GM12878 (cell line): ENCODE measurements around the gene TELO2. TPM values are rescaled to one million over a fixed set of nuclear protein-coding genes. Genes with fewer than 3 reads are reported as not detected.

Experiments
- ATAC-seq: fragments of 200-7000 bp; cut with Tn5 transposase; 3 replicates; pipeline ENCODE4 v1.9.1; 2020; ENCODE audit warnings: mild to moderate bottlenecking, moderate library complexity
- BruUV-seq: library from RNA; stranded (reverse); fragments of 400-500 nt; replicated peaks from 2 replicates; lab custom pipeline; 2021; lab: Mats Ljungman, UMichigan
- CTCF ChIA-PET: fragments of 300-600 bp; sonication (Branson Sonifier 250); formaldehyde crosslinking; extraction: SDS; loops from one replicate; lab custom pipeline; 2021; ENCODE audit warnings: inconsistent platforms; lab: Yijun Ruan, JAX
- POLR2A ChIA-PET: fragments of 350-600 bp; formaldehyde crosslinking; extraction: SDS; loops from one replicate; lab custom pipeline; 2021; ENCODE audit warnings: inconsistent platforms; lab: Charles Lee
- RAD21 ChIA-PET: fragments of 300-600 bp; sonication (Branson Sonifier 250); formaldehyde crosslinking; loops from one replicate; lab custom pipeline; 2023; ENCODE audit warnings: antibody characterized with exemption; ENCODE audit not compliant: unreplicated experiment; lab: Charles Lee
- SMC1A ChIA-PET: fragments of 300-600 bp; sonication (Branson Sonifier 250); formaldehyde crosslinking; loops from one replicate; lab custom pipeline; 2023; ENCODE audit not compliant: unreplicated experiment, uncharacterized antibody; lab: Charles Lee
- DNase-seq: peaks from one replicate; pipeline ENCODE4 v3.0.0-alpha.2; 2011; ENCODE audit warnings: low read depth, low spot score
- FAIRE-seq: peaks from 3 replicates; lab custom pipeline; 2011; peaks lifted over from hg19 to GRCh38; lab: Jason Lieb, UNC
- H2AFZ ChIP-seq: 2 replicates; pipeline ENCODE4 v1.6.0; 2011; ENCODE audit warnings: low read depth, low read length, control low read depth; ENCODE audit not compliant: control insufficient read depth
- H3K27ac ChIP-seq: 2 replicates; pipeline ENCODE4 v1.5.1; 2011; ENCODE audit warnings: control low read depth; ENCODE audit not compliant: control insufficient read depth, insufficient read depth
- H3K27me3 ChIP-seq, 2 experiments: replicated peaks in 1 of 2; 2 replicates each; pipeline versions ENCODE4 v1.6.0 to v1.6.1; 2011; ENCODE audit warnings: low read length in 1 of 2; ENCODE audit not compliant: control insufficient read depth in 2 of 2, insufficient read depth in 2 of 2
- H3K36me3 ChIP-seq, 2 experiments: 2 replicates each; pipeline ENCODE4 v1.5.1; 2011; ENCODE audit warnings: low read length in 1 of 2; ENCODE audit not compliant: control insufficient read depth in 2 of 2, insufficient read depth in 2 of 2
- H3K4me1 ChIP-seq: 2 replicates; pipeline ENCODE4 v1.6.1; 2011; ENCODE audit warnings: mild to moderate bottlenecking, low read length, moderate library complexity, mixed read lengths; ENCODE audit not compliant: control insufficient read depth, insufficient read depth
- H3K4me2 ChIP-seq: 2 replicates; pipeline ENCODE4 v1.6.0; 2011; ENCODE audit warnings: control low read depth; ENCODE audit not compliant: control insufficient read depth, insufficient read depth
- H3K4me3 ChIP-seq: fragments of 200-600 bp; sonication (generic); 2 replicates; pipeline ENCODE4 v1.5.1; 2016
- H3K79me2 ChIP-seq: 2 replicates; pipeline ENCODE4 v1.6.0; 2011; ENCODE audit warnings: low read length; ENCODE audit not compliant: control insufficient read depth, insufficient read depth
- H3K9ac ChIP-seq: 2 replicates; pipeline ENCODE4 v1.8.0; 2011; ENCODE audit warnings: low read length, control low read depth, mixed read lengths; ENCODE audit not compliant: control insufficient read depth, insufficient read depth
- H3K9me3 ChIP-seq: replicated peaks from 3 replicates; pipeline ENCODE4 v1.5.1; 2011; ENCODE audit warnings: mild to moderate bottlenecking, low read length; ENCODE audit not compliant: control insufficient read depth, insufficient read depth
- H4K20me1 ChIP-seq: 2 replicates; pipeline ENCODE4 v1.6.0; 2011; ENCODE audit not compliant: control insufficient read depth, insufficient read depth
- CBFB ChIP-seq: IDR thresholded peaks from 2 replicates; pipeline ENCODE4 v1.6.1; 2016; ENCODE audit warnings: antibody characterized with exemption, low read depth
- DPF2 ChIP-seq: fragments of 450-650 bp; IDR thresholded peaks from 2 replicates; pipeline ENCODE4 v1.6.1; 2017; ENCODE audit warnings: mild to moderate bottlenecking
- ETV6 ChIP-seq, 2 experiments: fragments of 450-650 bp in 1 of 2; IDR thresholded peaks in 1 of 2; conservative IDR thresholded peaks in 1 of 2; 2 replicates each; pipeline ENCODE4 v1.6.1; 2014; ENCODE audit warnings: antibody characterized with exemption in 1 of 2, borderline replicate concordance in 1 of 2, low read depth in 1 of 2, mild to moderate bottlenecking in 1 of 2, moderate library complexity in 1 of 2
- MYB ChIP-seq: fragments of 150-350 bp; IDR thresholded peaks from 2 replicates; pipeline ENCODE4 v1.6.1; 2014; ENCODE audit warnings: mild to moderate bottlenecking, low read depth, low read length, borderline replicate concordance
- POLR2AphosphoS5 ChIP-seq: IDR thresholded peaks from 2 replicates; pipeline ENCODE4 v1.6.1; 2011; ENCODE audit warnings: mild to moderate bottlenecking, low read length, inconsistent platforms
- RELA ChIP-seq: fragments of 450-650 bp; IDR thresholded peaks from 2 replicates; pipeline ENCODE4 v1.8.0; 2014; ENCODE audit warnings: borderline replicate concordance; ENCODE audit not compliant: partially characterized antibody
- SIX5 ChIP-seq: IDR thresholded peaks from 2 replicates; pipeline ENCODE4 v1.6.1; 2011; ENCODE audit warnings: mild to moderate bottlenecking, low read depth, low read length, moderate library complexity; ENCODE audit not compliant: severe bottlenecking
- WGBS: methylation state at CpG from one replicate; pipeline ENCODE4 v1.1.6; 2016; ENCODE audit warnings: low lambda C conversion rate; ENCODE audit not compliant: insufficient replicate concordance, insufficient coverage; ENCODE audit errors: missing lambda C conversion rate; 5-methylcytosine and 5-hydroxymethylcytosine counted together
- in situ Hi-C: fragments of 300-500 bp; cut with MboI; formaldehyde crosslinking; loops from 9 replicates; pipeline ENCODE4 v1.14.3; 2018; ENCODE audit warnings: mixed read lengths
- intact Hi-C: fragments of 100-400 bp; cut with micrococcal nuclease; formaldehyde crosslinking; loops from one replicate; pipeline ENCODE4 v1.14.2; 2022; ENCODE audit not compliant: unreplicated experiment
- polyA plus RNA-seq, 11 experiments: library from polyadenylated mRNA; depleted of rRNA in 4 of 11; unstranded in 6 of 11; stranded (reverse) in 5 of 11; fragments of >200 nt; fragmentation: Nextera tagmentation in 4 of 11; fragmentation: Illumina TruSeq in 1 of 11; extraction: Ambion mirVana in 4 of 11; extraction: Trizol in 1 of 11; gene quantifications; 1 replicate in 1 of 11; 2 replicates in 10 of 11; pipeline versions ENCODE4 v1.2.1 to v1.2.3, GENCODE V29; 2011 to 2016; ENCODE audit warnings: inconsistent platforms in 2 of 11, missing spikeins in 2 of 11, low read depth in 1 of 11
- total RNA-seq, 4 experiments: library from RNA; depleted of rRNA in 3 of 4; stranded (reverse); fragments of >200 nt in 3 of 4; fragmentation: Illumina TruSeq in 1 of 4; extraction: Trizol in 1 of 4; gene quantifications; 2 replicates each; pipeline versions ENCODE4 v1.2.1 to v1.2.3, GENCODE V29; 2013 to 2021

The TELO2 gene
- total and polyA plus RNA-seq, 10 of the 15 experiments (the other 5 are each of a cell fraction or from before 2014, with no cell fraction given) = 0.55 to 72.8 (median 18.6) TPM

DNA sequence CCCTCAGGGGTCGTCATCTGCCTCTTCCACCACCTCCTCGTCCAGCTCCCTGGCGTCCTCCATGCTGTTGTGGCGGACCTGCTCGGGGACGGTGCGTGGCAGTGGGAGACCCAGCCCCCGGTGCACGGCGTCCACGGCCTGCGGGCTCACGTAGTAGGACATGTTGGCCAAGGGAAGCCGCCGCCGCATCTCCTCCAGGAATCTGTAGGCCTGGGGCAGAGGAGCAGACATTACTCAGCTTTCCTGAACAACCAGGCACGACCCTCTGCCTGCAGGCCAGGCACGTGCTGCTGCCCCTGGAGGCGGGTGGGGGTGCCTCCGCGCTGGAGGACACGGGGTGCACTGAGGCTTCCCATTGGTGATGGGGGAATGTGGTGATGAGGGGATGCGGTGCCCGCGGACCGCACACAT is 17.8 kb downstream of the TELO2 start:
- Histone ChIP-seq H3K27ac (no peak overlapping the region), H3K4me1 (no peaks in the 10 kb centered on the region), H3K36me3 (no peaks in the 10 kb centered on the region), H3K4me2 (no peak overlapping the region), H3K27me3 (no peaks in the 10 kb centered on the region), H3K4me3 (no peak overlapping the region), H3K9ac (no peak overlapping the region)
- DNase-seq = no peak
- in situ Hi-C loops = no loop called here
- ChIA-PET SMC1A (no interaction called here), CTCF (interaction anchor here (0.6 kb wide), 1 partner anchor 767 kb away, joined by 3 read pairs; no protein-coding TSS in a partner anchor), RAD21 (no interaction called here)
- FAIRE-seq = no peak
- ATAC-seq = no peak
- 98% methylated on average over 26 of the region's 26 CpGs for WGBS
- TF ChIP-seq POLR2AphosphoS5 (no peak), DPF2 (no peak), MYB (no peak), ETV6 (conservative IDR thresholded peaks at IDR 0.05 in 1 of 2, IDR thresholded peaks at IDR 0.05 in 1 of 2; ENCODE audit: borderline replicate concordance in 1 of 2, low read depth in 1 of 2) (no peak), RELA (no peak), CBFB (no peak), SIX5 (no peak)
- TF ChIP-seq, all 136 proteins: peak for 0
- Histone ChIP-seq H3K79me2 (no peaks in the 10 kb centered on the region), H3K9me3 (no peaks in the 10 kb centered on the region; the same call in 2 of the 3 replicates), H2AFZ (no peak overlapping the region), H4K20me1 (no peaks in the 10 kb centered on the region)
- POLR2A ChIA-PET = no interaction called here
- intact Hi-C loops = no loop called here
- BruUV-seq = no TSS peak
